Subcutaneous abdominal adipose tissue (tissue), 5 donors: Measurements from ENCODE around the gene ATP1A3.
"Not testable (repeated sequence)": the region's sequence is repeated elsewhere in the genome, so short reads cannot be mapped to it uniquely, and the experiment has no call there.

ENCODE experiments used
- H3K27ac ChIP-seq: one replicate; pipeline ENCODE4 v1.7.0; 2013; ENCODE audit warnings: low read depth, mild to moderate bottlenecking, inconsistent platforms, low read length, moderate library complexity
- H3K27me3 ChIP-seq, 5 donors: one replicate each; pipeline ENCODE4 v1.7.0; 2013; ENCODE audit warnings: low read length in 5 of 5, inconsistent platforms in 1 of 5; ENCODE audit not compliant: control insufficient read depth in 5 of 5, insufficient read depth in 4 of 5
- H3K36me3 ChIP-seq, 5 donors: one replicate each; pipeline ENCODE4 v1.7.0; 2013; ENCODE audit warnings: low read length in 5 of 5; ENCODE audit not compliant: control insufficient read depth in 5 of 5, insufficient read depth in 5 of 5
- H3K4me1 ChIP-seq, 5 donors: one replicate each; pipeline ENCODE4 v1.7.0; 2013; ENCODE audit warnings: low read length in 5 of 5, mild to moderate bottlenecking in 3 of 5, moderate library complexity in 1 of 5; ENCODE audit not compliant: control insufficient read depth in 5 of 5, insufficient read depth in 5 of 5
- H3K4me3 ChIP-seq, 5 donors: one replicate each; pipeline ENCODE4 v1.7.0; 2013; ENCODE audit warnings: low read length in 5 of 5, low read depth in 1 of 5
- H3K9ac ChIP-seq, 5 donors: one replicate each; pipeline ENCODE4 v1.7.0; 2013; ENCODE audit warnings: low read length in 5 of 5, mild to moderate bottlenecking in 4 of 5, moderate library complexity in 3 of 5
- H3K9me3 ChIP-seq, 5 donors: one replicate each; pipeline ENCODE4 v1.7.0; 2013; ENCODE audit warnings: low read length in 5 of 5; ENCODE audit not compliant: control insufficient read depth in 5 of 5
- donor health status: healthy.
- donor health status: healthy.
- donor health status: healthy.
- donor health status: healthy.
- donor health status: healthy.

Gene ATP1A3

DNA sequence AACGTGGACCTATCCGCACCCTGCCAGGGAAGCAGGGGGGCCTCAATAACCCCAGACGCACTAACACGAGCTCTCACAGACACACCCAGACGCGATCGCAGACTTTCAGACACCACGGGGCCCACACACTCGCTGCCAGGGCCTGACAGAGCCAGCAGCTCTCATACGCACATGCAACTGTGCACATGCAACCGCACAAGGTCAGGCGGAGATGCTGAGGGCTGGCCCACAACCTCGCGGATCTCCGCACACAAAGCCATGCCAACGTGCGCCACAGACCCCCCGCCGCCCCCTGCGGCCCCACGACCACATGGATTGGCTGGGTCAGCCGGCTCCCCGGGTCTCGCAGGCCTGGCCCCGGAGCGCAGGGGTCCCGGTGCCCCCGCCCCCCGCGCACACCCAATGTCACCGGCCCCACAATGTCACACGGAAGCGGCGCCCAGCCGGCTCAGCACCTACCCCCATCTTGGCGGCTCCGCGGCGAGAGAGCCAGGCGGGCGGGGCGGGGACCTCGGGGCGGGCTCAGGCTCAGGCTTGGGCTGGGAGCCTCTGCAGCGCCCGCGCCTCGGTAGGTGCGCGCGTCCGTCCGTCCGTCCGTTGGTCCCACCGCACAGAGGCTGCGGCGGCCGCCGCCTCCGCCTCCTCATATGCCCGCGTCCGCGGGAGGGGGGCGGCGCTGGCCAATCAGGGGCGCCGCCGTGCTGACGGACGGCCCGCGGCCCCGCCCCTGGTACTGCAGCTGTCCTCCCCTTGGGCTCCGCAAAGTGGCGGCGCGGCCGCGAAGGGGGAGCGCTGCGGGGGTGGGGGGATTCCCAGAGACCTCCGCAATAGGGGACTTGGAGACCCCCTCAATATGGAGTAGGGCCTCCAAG, at the start of gene ATP1A3:
Gene ATP1A3 (minus strand): TSS at position 619 of the 872 bp plus-strand sequence. CDS start 154 bp downstream, at position 465.
- H3K9ac ChIP-seq = no peak within 1 kb of the TSS
- peaks cover 0 to 4% (median 0%) of the 10 kb centered on the region in 5 donors for H3K9me3 ChIP-seq
- no peaks in the 10 kb centered on the region for H3K36me3 ChIP-seq
- peaks cover 0 to 17% (median 9%) of the 10 kb centered on the region in 5 donors for H3K4me1 ChIP-seq
- peak within 1 kb of the TSS in 3 of 5 donors; percentile 26 to 50 (median 35) for H3K4me3 ChIP-seq
- H3K27ac ChIP-seq = no peak within 1 kb of the TSS
- peaks cover 39 to 72% (median 56%) of the 10 kb centered on the region in 5 donors for H3K27me3 ChIP-seq

DNA sequence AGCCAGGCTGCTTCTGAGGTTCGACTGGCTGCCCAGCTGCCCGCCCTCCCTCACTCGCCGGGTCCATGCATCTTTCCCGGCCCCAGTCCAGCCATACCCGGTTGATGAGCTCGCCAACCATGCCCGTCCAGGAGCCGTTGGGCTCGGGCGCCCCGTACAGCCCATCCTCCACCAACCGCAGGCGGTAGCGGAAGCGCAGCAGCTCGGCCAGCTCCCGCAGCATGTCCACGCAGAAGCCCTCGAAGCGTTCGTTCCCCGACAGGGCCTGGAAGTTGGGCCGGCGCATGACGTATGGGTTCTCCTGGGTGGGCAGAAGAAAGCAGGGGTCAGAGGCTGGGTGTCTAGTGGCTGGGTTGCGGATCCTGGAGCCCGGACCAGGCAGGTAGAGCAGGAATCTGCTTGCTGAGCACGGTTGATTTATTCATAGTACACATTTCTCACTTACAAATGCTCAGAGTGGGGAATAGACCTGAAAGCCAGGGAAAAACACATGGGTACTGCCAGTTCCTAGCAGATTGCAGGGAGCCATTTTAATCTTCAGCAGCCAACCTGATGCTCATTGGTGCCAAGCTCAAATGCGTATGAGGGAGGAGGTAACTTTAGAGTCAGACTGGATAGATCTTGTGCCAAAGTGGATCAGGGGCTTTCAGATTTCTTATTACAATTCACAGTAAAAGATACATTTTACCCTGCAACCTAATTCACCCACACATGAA, 48.6 kb upstream of the ATP1A3 start:
- H3K9me3 ChIP-seq = no peaks in the 10 kb centered on the region
- H3K4me3 ChIP-seq = no peak overlapping the region
- H3K9ac ChIP-seq = no peak overlapping the region
- peaks cover 0 to 9% (median 2%) of the 10 kb centered on the region in 5 donors for H3K27me3 ChIP-seq
- H3K36me3 ChIP-seq = no peaks in the 10 kb centered on the region
- H3K4me1 ChIP-seq = no peaks in the 10 kb centered on the region
- no peak overlapping the region for H3K27ac ChIP-seq

GRCh38 chr19:42040491-42040890, 46.5 kb upstream of the ATP1A3 start:
- not testable (repeated sequence) for H3K9ac ChIP-seq, H3K27me3 ChIP-seq, H3K4me1 ChIP-seq, H3K9me3 ChIP-seq, H3K27ac ChIP-seq, H3K4me3 ChIP-seq, H3K36me3 ChIP-seq

- H3K27me3 ChIP-seq = peaks cover 0 to 9% (median 2%) of the 10 kb centered on the region in 5 donors
- no peaks in the 10 kb centered on the region for H3K36me3 ChIP-seq
- H3K4me3 ChIP-seq = no peak overlapping the region
- no peaks in the 10 kb centered on the region for H3K9me3 ChIP-seq
- no peak overlapping the region for H3K27ac ChIP-seq
- H3K4me1 ChIP-seq = no peaks in the 10 kb centered on the region
- H3K9ac ChIP-seq = no peak overlapping the region
Observed at GRCh38 chr19:42040031-42040430, 46.0 kb upstream of the ATP1A3 start.

GRCh38 chr19:42038666-42039065, 44.6 kb upstream of the ATP1A3 start:
- Histone ChIP-seq H3K27me3 (peaks cover 0 to 9% (median 2%) of the 10 kb centered on the region in 5 donors), H3K9me3 (no peaks in the 10 kb centered on the region), H3K9ac (no peak overlapping the region), H3K4me1 (peaks cover 0 to 10% (median 5%) of the 10 kb centered on the region in 5 donors), H3K36me3 (no peaks in the 10 kb centered on the region), H3K4me3 (no peak overlapping the region), H3K27ac (no peak overlapping the region)

DNA sequence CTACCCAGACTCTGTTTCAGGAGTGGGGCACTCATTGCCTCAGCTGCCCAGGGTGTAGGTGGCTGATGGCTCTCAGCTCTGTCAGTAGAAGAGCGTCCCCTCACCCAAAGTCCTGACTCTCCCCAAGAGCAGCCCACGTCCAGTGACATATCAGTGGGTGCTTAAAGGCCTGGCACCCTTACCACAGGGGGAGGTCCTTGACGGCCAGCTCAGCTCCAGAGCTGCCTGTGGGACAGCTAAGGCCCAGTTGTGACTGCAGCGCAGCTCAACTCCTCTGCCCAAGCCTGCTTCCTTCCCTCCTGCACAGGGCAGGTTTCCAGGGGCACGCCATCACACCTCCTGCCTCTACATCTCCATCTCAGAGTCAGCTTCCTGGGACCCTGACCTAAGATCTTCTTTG, 43.6 kb upstream of the ATP1A3 start:
- H3K4me1 ChIP-seq = peaks cover 0 to 19% (median 12%) of the 10 kb centered on the region in 5 donors
- H3K9me3 ChIP-seq = no peaks in the 10 kb centered on the region
- H3K9ac ChIP-seq = no peak overlapping the region
- no peaks in the 10 kb centered on the region for H3K36me3 ChIP-seq
- no peak overlapping the region for H3K27ac ChIP-seq
- peaks cover 0 to 8% (median 2%) of the 10 kb centered on the region in 5 donors for H3K27me3 ChIP-seq
- no peak overlapping the region for H3K4me3 ChIP-seq

GRCh38 chr19:42034640-42035391, 40.8 kb upstream of the ATP1A3 start:
- H3K9me3 ChIP-seq, H3K27me3 ChIP-seq, H3K9ac ChIP-seq, H3K27ac ChIP-seq, H3K4me3 ChIP-seq, H3K36me3 ChIP-seq: not testable (repeated sequence)
- H3K4me1 ChIP-seq = peaks cover 0 to 45% (median 35%) of the 10 kb centered on the region in 5 donors

DNA sequence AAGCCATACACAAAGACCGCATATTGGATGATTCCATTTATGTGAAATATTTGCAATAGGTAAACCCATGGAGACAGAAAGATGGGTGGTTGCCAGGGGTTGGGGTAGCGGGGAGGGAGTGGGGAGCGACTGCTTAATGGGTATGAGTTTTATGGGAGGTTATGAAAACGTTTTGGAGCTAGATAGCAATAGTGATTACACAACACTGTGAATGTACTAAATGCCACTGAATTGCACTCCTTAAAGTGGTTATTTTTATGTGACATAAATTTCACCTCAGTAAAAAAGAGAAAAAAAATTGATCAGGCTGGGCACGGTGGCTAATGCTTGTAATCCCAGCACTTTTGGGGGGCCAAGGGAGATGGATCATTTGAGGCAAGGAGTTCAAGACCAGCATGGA, 39.4 kb upstream of the ATP1A3 start:
- no peak overlapping the region for H3K27ac ChIP-seq
- no peak overlapping the region for H3K4me3 ChIP-seq
- no peak overlapping the region for H3K9ac ChIP-seq
- H3K4me1 ChIP-seq = peaks cover 0 to 45% (median 35%) of the 10 kb centered on the region in 5 donors
- no peaks in the 10 kb centered on the region for H3K9me3 ChIP-seq
- no peaks in the 10 kb centered on the region for H3K27me3 ChIP-seq
- no peaks in the 10 kb centered on the region for H3K36me3 ChIP-seq

- peaks cover 0 to 45% (median 35%) of the 10 kb centered on the region in 5 donors for H3K4me1 ChIP-seq
- no peaks in the 10 kb centered on the region for H3K9me3 ChIP-seq
- H3K27ac ChIP-seq = peak overlapping the region; percentile 41
- no peaks in the 10 kb centered on the region for H3K36me3 ChIP-seq
- H3K9ac ChIP-seq = peak overlapping the region in 1 of 5 donors; percentile 14
- H3K27me3 ChIP-seq = no peaks in the 10 kb centered on the region
- H3K4me3 ChIP-seq = no peak overlapping the region
Observed at GRCh38 chr19:42032431-42032830, 38.4 kb upstream of the ATP1A3 start.
